ENCODE data around the gene GRID1.
"Not testable (repeated sequence)": the region's sequence is repeated elsewhere in the genome, so short reads cannot be mapped to it uniquely, and the experiment has no call there.

Gene GRID1

DNA sequence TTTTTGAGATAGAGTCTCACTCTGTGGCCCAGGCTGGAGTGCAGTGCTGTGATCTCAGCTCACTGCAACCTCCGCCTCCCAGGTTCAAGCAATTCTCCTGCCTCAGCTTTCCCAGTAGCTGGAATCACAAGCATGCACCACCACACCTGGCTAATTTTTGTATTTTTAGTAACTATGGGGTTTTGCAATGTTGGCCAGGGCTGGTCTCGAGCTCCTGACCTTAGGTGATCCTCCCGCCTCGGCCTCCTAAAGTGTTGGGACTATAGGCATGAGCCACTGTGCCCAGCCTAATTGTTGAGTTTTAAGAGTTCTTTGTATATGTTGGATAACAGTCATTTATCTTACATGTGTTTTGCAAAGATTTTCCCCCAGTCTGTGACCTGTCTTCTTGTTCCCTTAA is 667.5 kb downstream of the GRID1 start:
- not testable (repeated sequence) for DNase-seq (ENCODE audit: low read depth); H3K27me3 ChIP-seq (replicated peaks; ENCODE audit: control insufficient read depth, insufficient read depth, low read length); H3K4me3 ChIP-seq (ENCODE audit: low read length); H3K36me3 ChIP-seq (ENCODE audit: control insufficient read depth, insufficient read depth, low read length, severe bottlenecking); H3K9me3 ChIP-seq (ENCODE audit: control insufficient read depth, low read length); H3K9ac ChIP-seq (ENCODE audit: low read length); H3K4me1 ChIP-seq (ENCODE audit: control insufficient read depth, insufficient read depth, low read length)

DNA sequence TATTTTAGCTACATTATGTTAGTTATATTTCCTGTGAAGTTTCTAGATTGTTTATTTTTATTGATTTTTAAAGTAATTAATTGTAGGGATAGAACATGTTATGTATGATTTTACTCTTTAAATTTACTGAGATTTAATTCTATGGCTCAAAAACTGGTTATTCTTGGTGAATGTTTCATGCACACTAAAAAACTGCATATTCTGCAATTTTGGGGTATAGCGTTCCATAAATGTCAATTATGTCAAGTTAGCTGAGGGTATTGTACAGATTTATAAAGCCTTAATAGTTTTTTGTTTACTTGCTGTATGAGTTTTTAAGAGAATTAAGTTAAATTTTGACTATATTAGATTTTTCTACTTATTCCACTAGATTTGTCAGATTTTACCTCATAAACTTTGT is 669.7 kb downstream of the GRID1 start:
- Histone ChIP-seq H3K36me3 (ENCODE audit: control insufficient read depth, insufficient read depth, low read length, severe bottlenecking) (no peaks in the 10 kb centered on the region), H3K4me3 (ENCODE audit: low read length) (no peak overlapping the region), H3K27me3 (replicated peaks; ENCODE audit: control insufficient read depth, insufficient read depth, low read length) (no peaks in the 10 kb centered on the region), H3K9me3 (ENCODE audit: control insufficient read depth, low read length) (no peaks in the 10 kb centered on the region), H3K4me1 (ENCODE audit: control insufficient read depth, insufficient read depth, low read length) (no peaks in the 10 kb centered on the region), H3K9ac (ENCODE audit: low read length) (no peak overlapping the region)
- DNase-seq (ENCODE audit: low read depth), result no peak

DNA sequence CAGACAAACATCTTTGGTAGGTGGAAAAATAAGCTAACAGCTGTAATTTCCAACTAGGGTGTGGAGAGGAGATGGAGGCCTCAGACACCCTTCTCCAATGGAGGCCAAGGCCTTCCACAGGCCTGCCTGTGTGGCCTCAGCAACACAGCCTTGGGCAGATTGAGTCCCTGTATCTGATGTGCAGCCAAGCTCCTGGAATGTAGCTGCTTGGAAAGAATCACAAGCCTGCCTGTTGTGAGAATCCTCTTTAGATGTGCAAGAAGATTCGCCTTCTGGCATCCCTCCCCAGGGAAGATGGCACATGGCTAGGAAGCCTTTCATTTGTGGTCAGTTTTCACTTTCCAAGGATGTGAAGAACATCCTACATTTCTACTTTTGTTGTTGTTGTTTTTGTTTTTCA is 684.0 kb downstream of the GRID1 start:
- no peak for DNase-seq (ENCODE audit: low read depth)
- Histone ChIP-seq H3K9me3 (ENCODE audit: control insufficient read depth, low read length) (no peaks in the 10 kb centered on the region), H3K36me3 (ENCODE audit: control insufficient read depth, insufficient read depth, low read length, severe bottlenecking) (no peaks in the 10 kb centered on the region), H3K4me3 (ENCODE audit: low read length) (no peak overlapping the region), H3K4me1 (ENCODE audit: control insufficient read depth, insufficient read depth, low read length) (no peaks in the 10 kb centered on the region), H3K27me3 (replicated peaks; ENCODE audit: control insufficient read depth, insufficient read depth, low read length) (no peaks in the 10 kb centered on the region), H3K9ac (ENCODE audit: low read length) (no peak overlapping the region)

- H3K9me3 ChIP-seq (ENCODE audit: control insufficient read depth, low read length), result no peaks in the 10 kb centered on the region
- H3K27me3 ChIP-seq (replicated peaks; ENCODE audit: control insufficient read depth, insufficient read depth, low read length), result no peaks in the 10 kb centered on the region
- no peak overlapping the region for H3K4me3 ChIP-seq (ENCODE audit: low read length)
- H3K36me3 ChIP-seq (ENCODE audit: control insufficient read depth, insufficient read depth, low read length, severe bottlenecking), result no peaks in the 10 kb centered on the region
- no peaks in the 10 kb centered on the region for H3K4me1 ChIP-seq (ENCODE audit: control insufficient read depth, insufficient read depth, low read length)
- DNase-seq (ENCODE audit: low read depth), result no peak
- H3K9ac ChIP-seq (ENCODE audit: low read length), result no peak overlapping the region
Observed at GRCh38 chr10:85679710-85680109, 686.9 kb downstream of the GRID1 start.

DNA sequence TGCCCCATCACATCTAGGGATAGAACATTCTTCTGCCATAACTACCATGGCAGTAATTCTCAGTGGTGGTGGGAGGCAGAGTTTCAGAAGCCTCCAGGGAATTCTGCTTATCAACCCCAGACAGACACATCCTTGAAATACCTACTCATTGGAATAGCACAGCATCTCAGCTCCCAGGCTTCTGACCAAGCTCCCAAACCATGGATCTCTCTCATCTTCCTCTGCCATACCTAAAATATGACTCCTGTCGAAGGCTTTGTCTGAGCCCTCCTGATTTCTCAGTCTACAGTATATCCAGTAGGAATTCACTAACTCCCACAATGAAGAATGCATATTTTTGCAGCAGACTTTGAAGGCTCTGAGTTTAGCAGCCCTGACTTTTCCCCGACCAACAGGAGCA is 687.5 kb downstream of the GRID1 start:
- H3K9me3 ChIP-seq (ENCODE audit: control insufficient read depth, low read length), result no peaks in the 10 kb centered on the region
- no peak overlapping the region for H3K9ac ChIP-seq (ENCODE audit: low read length)
- no peaks in the 10 kb centered on the region for H3K36me3 ChIP-seq (ENCODE audit: control insufficient read depth, insufficient read depth, low read length, severe bottlenecking)
- H3K27me3 ChIP-seq (replicated peaks; ENCODE audit: control insufficient read depth, insufficient read depth, low read length), result no peaks in the 10 kb centered on the region
- no peak overlapping the region for H3K4me3 ChIP-seq (ENCODE audit: low read length)
- DNase-seq (ENCODE audit: low read depth), result no peak
- H3K4me1 ChIP-seq (ENCODE audit: control insufficient read depth, insufficient read depth, low read length), result no peaks in the 10 kb centered on the region

DNA sequence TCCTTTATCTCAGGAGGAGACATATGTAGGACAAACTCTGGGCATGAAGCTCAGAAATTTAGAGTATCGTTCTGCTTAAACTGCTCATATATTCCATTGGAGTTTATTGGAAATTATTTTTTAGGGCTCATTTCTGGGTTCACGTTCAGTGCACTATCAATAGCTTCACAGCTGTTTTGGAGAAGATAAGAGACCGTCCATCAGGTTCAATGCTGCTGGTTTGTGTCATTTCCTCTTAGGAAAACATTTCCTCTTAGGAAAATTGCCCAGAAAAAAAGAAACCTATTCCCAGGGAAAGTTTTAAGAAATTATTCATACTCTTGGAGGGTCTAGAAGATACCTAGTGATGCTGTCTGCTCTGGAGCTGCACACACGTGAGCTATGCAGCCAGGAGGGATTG is 691.7 kb downstream of the GRID1 start:
- no peak for DNase-seq (ENCODE audit: low read depth)
- no peak overlapping the region for H3K9ac ChIP-seq (ENCODE audit: low read length)
- H3K9me3 ChIP-seq (ENCODE audit: control insufficient read depth, low read length), result peaks cover 7% of the 10 kb centered on the region
- no peaks in the 10 kb centered on the region for H3K36me3 ChIP-seq (ENCODE audit: control insufficient read depth, insufficient read depth, low read length, severe bottlenecking)
- no peaks in the 10 kb centered on the region for H3K27me3 ChIP-seq (replicated peaks; ENCODE audit: control insufficient read depth, insufficient read depth, low read length)
- no peaks in the 10 kb centered on the region for H3K4me1 ChIP-seq (ENCODE audit: control insufficient read depth, insufficient read depth, low read length)
- no peak overlapping the region for H3K4me3 ChIP-seq (ENCODE audit: low read length)

DNA sequence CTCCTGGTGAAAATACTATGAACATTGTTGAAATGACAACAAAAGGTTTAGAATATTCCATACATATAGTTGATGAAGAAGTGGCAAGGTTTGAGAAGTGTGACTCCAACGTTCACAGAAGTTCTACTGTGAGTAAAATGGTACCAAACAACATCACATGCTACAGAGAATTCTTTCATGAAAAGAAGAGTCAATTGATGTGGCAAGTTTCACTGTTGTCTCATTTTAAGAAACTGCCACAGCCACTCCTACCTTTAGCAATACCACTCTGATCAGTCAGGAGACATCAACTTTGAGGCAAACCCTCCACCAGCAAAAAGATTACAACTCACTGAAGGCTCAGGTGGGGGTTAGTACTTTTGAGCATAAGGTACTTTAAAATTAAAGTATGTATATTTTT is 693.3 kb downstream of the GRID1 start:
- H3K9ac ChIP-seq (ENCODE audit: low read length), result no peak overlapping the region
- no peaks in the 10 kb centered on the region for H3K36me3 ChIP-seq (ENCODE audit: control insufficient read depth, insufficient read depth, low read length, severe bottlenecking)
- peaks cover 7% of the 10 kb centered on the region for H3K9me3 ChIP-seq (ENCODE audit: control insufficient read depth, low read length)
- H3K4me3 ChIP-seq (ENCODE audit: low read length), result no peak overlapping the region
- no peaks in the 10 kb centered on the region for H3K4me1 ChIP-seq (ENCODE audit: control insufficient read depth, insufficient read depth, low read length)
- no peaks in the 10 kb centered on the region for H3K27me3 ChIP-seq (replicated peaks; ENCODE audit: control insufficient read depth, insufficient read depth, low read length)
- no peak for DNase-seq (ENCODE audit: low read depth)

- no peak overlapping the region for H3K4me3 ChIP-seq (ENCODE audit: low read length)
- no peaks in the 10 kb centered on the region for H3K36me3 ChIP-seq (ENCODE audit: control insufficient read depth, insufficient read depth, low read length, severe bottlenecking)
- H3K27me3 ChIP-seq (replicated peaks; ENCODE audit: control insufficient read depth, insufficient read depth, low read length), result no peaks in the 10 kb centered on the region
- H3K4me1 ChIP-seq (ENCODE audit: control insufficient read depth, insufficient read depth, low read length), result no peaks in the 10 kb centered on the region
- H3K9ac ChIP-seq (ENCODE audit: low read length), result no peak overlapping the region
- H3K9me3 ChIP-seq (ENCODE audit: control insufficient read depth, low read length), result peaks cover 7% of the 10 kb centered on the region
- DNase-seq (ENCODE audit: low read depth), result no peak
Observed at GRCh38 chr10:85671530-85671929, 695.1 kb downstream of the GRID1 start.

DNA sequence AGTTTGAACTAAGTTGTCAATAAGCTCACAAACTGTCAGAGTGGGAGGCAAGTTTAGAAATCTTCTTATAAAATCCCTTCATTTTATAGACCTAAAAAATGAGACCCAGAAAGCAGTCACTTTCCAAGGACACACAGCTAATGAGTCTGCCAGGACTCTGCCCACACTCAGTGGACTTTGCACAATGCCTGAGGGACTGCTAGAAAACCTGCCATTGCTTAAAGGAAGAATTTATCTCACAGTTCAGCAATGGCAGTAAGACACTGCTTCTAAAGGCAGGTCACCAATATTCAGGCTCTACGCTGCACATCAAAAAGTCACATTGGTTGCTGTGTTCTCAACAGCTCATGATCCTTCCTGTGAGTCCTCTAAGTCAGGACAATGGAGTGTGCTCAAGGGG is 698.1 kb downstream of the GRID1 start:
- no peaks in the 10 kb centered on the region for H3K27me3 ChIP-seq (replicated peaks; ENCODE audit: control insufficient read depth, insufficient read depth, low read length)
- H3K9me3 ChIP-seq (ENCODE audit: control insufficient read depth, low read length), result peaks cover 7% of the 10 kb centered on the region
- H3K36me3 ChIP-seq (ENCODE audit: control insufficient read depth, insufficient read depth, low read length, severe bottlenecking), result no peaks in the 10 kb centered on the region
- H3K9ac ChIP-seq (ENCODE audit: low read length), result no peak overlapping the region
- H3K4me3 ChIP-seq (ENCODE audit: low read length), result no peak overlapping the region
- no peak for DNase-seq (ENCODE audit: low read depth)
- H3K4me1 ChIP-seq (ENCODE audit: control insufficient read depth, insufficient read depth, low read length), result no peaks in the 10 kb centered on the region

DNA sequence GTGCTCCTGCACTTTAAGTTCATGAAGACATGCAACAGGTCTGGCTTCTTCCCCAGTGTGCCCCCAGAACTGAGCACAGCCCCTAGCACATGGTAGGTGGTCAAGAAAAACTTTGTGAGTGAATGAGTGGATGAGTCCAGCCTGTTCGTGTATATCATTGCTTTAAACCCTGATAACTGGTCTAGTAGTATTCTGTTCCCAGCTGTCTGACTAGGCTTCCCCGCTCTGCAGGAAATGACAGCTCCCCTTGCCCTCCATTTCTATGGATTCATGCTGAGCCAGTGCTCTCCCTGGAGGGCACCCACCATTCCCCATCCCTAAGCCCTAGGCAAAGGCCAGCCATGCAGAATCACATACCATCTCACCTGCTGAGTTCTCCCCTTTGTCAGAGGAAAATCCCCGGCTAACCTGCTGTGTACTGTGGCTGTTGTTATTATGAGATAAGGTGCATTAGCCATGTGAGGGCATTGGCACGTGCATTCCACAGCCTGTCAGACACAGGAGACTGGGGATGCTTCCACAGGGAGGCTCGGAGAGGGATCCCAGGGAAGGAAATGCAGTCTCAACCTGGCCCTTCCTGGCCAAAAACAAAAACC is 698.9 kb downstream of the GRID1 start:
- Histone ChIP-seq H3K27me3 (replicated peaks; ENCODE audit: control insufficient read depth, insufficient read depth, low read length) (no peaks in the 10 kb centered on the region), H3K36me3 (ENCODE audit: control insufficient read depth, insufficient read depth, low read length, severe bottlenecking) (no peaks in the 10 kb centered on the region), H3K9me3 (ENCODE audit: control insufficient read depth, low read length) (peaks cover 3% of the 10 kb centered on the region), H3K4me1 (ENCODE audit: control insufficient read depth, insufficient read depth, low read length) (no peaks in the 10 kb centered on the region), H3K9ac (ENCODE audit: low read length) (no peak overlapping the region), H3K4me3 (ENCODE audit: low read length) (no peak overlapping the region)
- DNase-seq (ENCODE audit: low read depth), result no peak

DNA sequence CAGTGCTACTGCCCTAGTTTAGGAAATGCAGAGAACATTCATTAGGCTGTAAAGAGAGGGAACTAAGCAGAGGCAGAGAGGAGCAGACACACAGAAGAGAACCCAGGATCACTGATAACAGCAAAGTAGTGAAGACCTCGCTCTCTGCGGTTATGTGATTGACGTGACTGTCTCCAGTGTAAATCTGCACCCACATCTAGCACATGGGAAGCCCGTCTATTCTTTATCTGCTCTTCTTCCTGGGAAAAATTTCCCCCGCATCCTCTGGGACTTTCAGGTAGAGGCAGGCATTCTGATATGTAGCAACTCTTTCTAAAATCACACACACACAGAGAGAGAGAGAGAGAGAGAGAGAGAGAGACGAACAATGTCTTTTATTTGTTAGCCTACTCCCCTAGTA is 699.6 kb downstream of the GRID1 start:
- DNase-seq (ENCODE audit: low read depth), result no peak

GRCh38 chr10:85666102-85666501 is 700.5 kb downstream of the GRID1 start:
- Histone ChIP-seq H3K27me3 (replicated peaks; ENCODE audit: control insufficient read depth, insufficient read depth, low read length) (no peaks in the 10 kb centered on the region), H3K4me1 (ENCODE audit: control insufficient read depth, insufficient read depth, low read length) (no peaks in the 10 kb centered on the region), H3K9ac (ENCODE audit: low read length) (no peak overlapping the region), H3K9me3 (ENCODE audit: control insufficient read depth, low read length) (no peaks in the 10 kb centered on the region), H3K4me3 (ENCODE audit: low read length) (no peak overlapping the region), H3K36me3 (ENCODE audit: control insufficient read depth, insufficient read depth, low read length, severe bottlenecking) (no peaks in the 10 kb centered on the region)
- no peak for DNase-seq (ENCODE audit: low read depth)

More for the DNA sequence above, 699.6 kb downstream of the GRID1 start:
- Histone ChIP-seq H3K4me3 (ENCODE audit: low read length) (no peak overlapping the region), H3K9ac (ENCODE audit: low read length) (no peak overlapping the region), H3K9me3 (ENCODE audit: control insufficient read depth, low read length) (no peaks in the 10 kb centered on the region), H3K27me3 (replicated peaks; ENCODE audit: control insufficient read depth, insufficient read depth, low read length) (no peaks in the 10 kb centered on the region), H3K4me1 (ENCODE audit: control insufficient read depth, insufficient read depth, low read length) (no peaks in the 10 kb centered on the region), H3K36me3 (ENCODE audit: control insufficient read depth, insufficient read depth, low read length, severe bottlenecking) (no peaks in the 10 kb centered on the region)
